Stimulated activated CD4-positive, alpha-beta T cell treated with anti-CD3 and anti-CD28 coated beads, Interleukin-15, amount 100 ng/mL, for 24 hours (primary cell): Measurements from ENCODE around the gene TST.

ENCODE experiments used
- DNase-seq: peaks from one replicate; pipeline ENCODE4 v3.0.0-alpha.2; 2020

TST gene

GRCh38 chr22:37032134-37032534 lies 12.9 kb upstream of the TST start:
- no peak for DNase-seq

DNA sequence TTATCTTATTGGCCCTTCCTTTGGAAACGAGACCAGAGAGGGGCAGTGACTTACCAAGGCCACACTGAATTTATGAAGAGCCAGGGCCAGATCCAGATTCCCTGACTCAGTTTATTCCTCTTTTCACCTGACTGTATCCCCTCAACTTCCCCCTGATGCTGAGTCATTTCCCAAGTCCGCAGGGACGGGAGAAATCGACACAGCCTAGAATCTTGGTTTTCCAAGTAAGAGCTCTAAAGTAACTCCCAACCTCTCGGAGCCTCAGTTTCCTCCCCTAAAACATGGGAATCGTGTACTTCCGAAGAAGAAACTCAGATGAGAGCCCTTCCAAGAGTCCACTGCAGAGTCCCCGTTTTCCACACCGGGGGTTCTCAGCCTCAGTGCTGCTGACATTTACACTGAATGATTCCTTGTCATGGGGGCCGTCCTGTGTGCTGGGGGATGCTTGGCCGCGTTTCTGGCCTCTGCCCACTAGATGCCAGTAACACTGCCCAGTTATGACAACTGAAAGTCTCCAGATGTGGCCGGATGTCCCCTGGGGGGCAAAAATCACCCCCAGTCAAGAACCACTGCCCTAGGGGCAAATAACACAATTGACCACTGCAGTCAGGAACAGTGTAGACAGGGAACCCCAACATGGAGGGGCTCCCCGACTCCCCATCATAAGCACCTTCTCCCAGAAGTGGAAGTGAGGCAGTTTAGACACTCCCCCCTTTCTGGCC lies 11.5 kb upstream of the TST start:
- no peak for DNase-seq

DNA sequence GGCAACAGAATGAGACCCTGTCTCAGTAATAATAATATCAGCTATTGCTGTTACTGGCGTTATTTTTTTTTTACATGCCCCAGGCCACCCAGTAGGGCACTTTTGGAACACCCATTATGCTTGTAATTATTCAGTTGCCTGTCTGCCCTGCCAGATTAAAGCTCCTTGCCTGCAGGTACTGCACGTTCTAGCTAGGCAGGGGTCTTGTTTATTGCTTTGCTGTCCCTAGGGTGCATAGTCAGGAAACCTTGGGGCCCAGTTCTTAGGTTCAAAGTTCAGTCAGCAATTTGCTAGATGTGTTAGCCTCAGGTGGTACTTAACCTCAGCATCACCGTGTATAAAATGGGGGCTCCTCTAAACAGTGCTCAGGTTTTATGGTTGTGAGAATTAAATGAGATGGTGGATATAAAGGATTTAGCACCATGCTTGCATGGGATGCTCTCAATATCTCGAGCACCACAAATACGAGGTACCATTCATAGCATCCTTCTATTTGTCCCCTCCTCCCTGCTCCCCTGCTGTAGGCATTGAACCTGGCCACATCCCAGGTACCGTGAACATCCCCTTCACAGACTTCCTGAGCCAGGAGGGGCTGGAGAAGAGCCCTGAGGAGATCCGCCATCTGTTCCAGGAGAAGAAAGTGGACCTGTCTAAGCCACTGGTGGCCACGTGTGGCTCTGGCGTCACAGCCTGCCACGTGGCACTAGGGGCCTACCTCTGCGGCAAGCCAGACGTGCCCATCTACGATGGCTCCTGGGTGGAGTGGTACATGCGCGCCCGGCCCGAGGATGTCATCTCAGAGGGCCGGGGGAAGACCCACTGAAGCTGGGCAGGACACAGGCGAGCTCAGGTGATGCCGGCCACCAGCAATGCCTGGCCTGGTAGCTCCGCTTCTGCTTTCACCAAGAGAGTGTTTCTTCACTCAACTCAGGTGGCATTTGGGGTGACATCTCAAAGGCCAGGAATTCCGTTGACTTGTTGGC lies 9.7 kb upstream of the TST start:
- DNase-seq: no peak

- no peak for DNase-seq
Observed at GRCh38 chr22:37027556-37027955, 8.3 kb upstream of the TST start.

GRCh38 chr22:37026325-37026724 lies 7.1 kb upstream of the TST start:
- DNase-seq: no peak

DNA sequence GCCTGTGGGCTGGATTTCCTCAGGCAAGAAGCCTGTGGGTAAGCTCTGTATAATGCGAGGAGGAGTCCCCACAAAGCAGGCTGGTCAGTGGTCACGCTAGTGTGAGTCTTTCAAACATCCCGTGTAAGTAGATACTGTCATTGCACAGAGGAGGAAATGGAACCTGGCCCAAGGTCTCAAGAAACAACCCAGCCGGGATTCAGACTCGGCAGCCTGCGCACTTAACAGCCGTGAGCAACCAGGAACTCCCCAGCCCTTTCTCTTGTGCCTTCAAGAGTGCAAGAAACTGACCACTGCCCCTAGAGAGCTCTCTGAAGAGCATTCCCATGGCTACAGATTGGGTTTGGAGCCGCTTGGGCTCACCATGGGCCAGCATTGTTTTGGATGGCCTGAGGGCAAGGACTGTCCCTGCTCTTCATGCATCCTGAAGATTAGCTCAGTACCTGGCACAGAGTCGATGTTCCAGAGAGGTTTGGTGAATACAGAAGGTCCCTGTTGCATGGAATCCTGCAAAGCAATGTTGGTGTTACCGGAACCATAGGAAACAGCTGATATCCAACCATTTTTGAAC lies 6.3 kb upstream of the TST start:
- no peak for DNase-seq

GRCh38 chr22:37024339-37025157 lies 5.3 kb upstream of the TST start:
- DNase-seq: no peak

DNA sequence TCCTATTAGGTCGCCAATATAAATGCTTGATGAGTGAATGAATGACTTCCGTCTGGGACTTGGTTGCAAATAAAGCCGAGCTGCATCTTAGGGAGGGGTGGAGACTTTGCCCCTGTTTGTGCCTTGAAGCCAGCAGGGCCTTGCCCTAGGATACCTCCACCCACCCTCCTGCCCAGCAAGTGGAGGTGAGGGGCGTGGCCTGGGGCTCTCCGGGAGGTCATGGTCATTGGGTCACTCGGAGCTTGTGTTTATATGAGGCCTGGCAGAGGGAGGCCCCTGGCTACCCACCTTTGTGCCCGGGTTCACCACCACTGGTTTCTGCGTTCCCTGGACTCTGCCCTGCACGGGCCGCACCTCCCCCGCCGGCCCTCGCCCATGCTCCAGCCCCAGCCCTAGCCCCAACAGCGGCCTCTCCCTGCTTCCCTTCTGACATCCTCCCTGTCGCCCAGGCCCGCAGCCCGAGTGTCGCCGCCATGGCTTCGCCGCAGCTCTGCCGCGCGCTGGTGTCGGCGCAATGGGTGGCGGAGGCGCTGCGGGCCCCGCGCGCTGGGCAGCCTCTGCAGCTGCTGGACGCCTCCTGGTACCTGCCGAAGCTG lies 4.6 kb upstream of the TST start:
- no peak for DNase-seq

DNA sequence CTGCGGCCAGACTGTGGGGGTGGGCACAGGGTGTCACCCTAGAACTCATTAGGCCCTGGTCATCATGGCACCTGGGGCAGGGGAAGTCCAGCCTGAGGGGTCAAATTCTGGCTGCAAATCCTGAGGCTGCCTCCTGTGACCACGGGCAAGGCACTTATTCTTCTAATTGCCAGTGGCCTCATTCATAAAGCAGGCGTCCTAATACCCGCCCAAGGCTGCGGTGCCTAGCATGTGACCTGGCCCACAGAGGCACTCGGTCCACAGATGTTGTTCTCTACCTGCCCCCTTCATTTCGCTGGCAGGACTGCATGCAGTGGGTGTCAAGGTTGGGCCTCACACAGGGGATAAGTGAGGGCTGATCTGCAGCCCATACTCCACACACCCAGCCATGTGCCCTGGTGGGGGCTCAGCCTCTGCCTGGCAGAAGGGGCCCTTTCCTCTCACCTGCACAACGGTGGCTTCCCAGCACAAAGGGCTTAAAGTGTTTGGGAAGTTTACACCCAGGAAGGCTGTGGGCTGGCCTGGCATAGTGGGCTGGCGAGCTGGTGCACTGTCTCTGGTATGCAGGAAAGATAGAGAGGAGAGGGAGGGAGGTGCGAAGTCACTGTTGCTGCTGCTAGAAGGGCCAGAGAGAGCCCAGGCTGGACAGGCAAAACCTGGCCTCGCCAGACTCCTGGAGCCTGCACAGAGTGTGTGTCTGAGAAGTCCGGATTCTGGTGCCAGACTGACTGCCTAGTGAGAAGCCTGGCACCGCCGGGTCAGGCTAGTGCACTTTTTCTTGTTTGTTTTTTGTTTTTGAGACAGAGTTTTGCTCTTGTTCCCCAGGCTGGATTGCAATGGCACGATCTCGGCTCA lies 3.5 kb upstream of the TST start:
- no peak for DNase-seq

DNA sequence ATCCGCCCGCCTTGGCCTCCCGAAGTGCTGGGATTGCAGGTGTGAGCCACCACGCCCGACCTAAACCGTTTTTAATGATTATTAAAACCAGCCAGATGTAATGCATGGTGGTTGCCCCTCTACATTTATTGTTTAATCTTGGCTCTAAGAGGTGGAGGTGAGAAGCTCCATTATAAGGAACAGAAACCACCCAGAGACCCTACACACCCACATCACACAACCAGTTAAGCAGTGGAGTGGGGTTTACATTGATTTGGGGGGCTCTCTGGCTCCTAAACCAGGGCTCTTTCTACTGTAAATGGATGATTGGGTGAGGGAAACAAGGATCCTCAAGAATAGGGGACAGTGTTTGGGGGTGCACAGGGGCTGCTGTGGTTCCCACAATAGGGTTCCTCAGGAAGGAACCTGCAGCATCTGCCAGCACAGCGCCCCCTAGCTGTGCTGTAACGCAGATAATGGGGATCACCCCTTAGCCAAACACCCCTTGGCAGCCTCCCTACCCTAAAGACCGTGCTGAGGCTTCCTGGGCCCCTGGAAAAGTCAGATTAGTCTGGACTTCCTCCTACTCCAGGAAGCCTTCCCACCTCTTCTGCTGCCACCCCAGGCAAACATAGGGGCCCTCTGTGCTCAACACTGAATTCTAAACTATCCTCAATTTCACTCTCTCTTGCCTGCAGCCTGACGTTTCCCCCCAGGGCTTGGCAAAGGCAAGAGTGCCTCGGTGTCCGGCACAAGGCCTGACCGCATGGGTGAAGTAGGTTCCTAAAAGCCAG lies 2.6 kb upstream of the TST start:
- DNase-seq: peak; percentile 74

DNA sequence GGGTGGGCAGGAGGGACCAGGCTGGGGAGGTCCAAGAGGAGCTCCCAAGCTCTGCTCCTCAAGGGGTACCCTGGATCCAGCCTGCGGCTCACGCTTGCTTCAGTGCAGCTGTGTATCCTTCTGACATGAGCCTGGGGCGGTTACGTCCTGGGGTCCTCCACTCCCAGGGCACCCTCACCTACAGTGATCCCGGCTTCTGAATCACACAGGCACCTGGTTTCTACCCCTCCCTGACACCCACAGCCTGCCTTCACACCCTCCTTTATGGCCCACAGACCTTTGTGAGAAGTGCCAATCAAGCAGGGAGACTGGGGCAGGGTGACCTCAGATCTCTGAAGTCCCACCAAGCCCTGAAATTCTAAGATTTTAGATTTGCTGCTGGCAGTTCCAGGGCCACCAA lies 1.8 kb upstream of the TST start:
- no peak for DNase-seq

DNA sequence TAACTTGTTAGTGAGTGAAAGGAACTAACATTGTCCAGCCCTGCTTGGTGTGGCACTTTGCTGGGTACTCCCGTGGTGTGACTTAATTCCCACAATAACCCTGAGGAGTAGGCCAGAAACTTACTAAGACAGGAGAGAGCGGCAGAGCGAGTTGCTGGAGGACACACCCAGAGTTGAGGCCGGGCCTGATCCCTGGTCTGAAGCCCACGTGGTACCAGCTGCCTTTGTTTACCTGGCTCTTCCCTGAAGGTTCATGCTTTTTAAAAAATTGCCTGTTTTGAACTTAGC lies 889 bp upstream of the TST start:
- peak; percentile 15 for DNase-seq

DNA sequence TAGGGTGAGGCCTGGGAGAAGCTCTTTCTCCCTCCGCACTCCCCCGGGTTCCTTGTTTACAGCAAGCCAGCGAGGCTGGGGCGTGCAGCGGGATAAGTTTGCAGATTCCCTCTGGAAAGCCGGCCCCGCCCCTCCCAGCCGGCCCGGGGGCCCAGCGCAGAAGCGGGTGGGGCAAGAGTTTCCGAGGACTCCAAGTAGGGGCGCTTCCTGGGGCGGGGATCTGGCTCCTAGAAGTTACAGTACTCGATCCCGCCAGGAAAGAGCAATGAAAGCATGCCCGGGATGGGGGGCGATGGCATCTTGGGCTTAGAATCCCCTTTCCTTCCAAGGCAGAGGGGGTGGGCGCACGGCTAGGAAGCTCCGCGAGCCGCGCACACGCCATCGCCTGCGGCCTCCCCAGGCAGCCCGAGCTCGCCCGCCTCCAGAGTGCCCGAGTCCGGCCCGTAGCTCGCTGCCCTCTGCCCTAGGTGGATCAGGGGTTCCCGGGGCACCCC lies 385 bp downstream of the TST start:
- DNase-seq: no peak

DNA sequence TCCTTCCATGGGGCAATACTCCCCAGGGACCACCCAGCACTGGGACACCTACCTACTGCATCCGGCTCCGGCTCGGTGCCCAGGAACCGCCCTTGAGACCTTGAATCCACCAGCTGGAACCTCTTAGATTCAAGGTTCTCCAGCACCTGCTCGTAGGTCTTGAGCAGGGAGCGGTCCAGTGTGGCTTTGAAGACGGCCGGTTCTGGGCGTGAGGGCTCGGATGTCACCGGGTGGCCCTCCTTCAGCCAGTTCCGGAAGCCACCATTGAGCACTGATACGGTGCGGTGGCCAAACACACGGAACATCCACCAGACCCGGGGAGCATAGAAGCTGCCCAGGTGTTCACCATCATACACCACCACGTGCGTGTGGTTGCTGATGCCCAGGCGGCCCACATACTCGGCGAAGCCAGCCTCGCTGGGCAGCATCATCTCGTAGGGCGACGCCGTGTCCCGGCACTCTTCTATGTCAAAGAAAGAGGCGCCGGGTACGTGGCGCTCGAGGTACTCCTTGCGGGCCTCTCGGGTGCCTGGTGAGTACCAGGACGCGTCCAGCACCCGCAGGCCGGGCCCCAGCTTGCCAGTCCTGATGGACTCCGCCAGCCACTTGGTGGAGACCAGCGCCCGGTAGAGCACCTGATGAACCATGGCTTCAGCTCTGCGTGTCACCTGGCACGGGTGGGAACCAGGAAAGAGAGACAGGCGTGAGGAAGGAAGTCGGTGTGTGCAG lies 997 bp downstream of the TST start:
- DNase-seq: no peak

- DNase-seq: no peak
Observed at GRCh38 chr22:37017356-37017755, 1.9 kb downstream of the TST start.

DNA sequence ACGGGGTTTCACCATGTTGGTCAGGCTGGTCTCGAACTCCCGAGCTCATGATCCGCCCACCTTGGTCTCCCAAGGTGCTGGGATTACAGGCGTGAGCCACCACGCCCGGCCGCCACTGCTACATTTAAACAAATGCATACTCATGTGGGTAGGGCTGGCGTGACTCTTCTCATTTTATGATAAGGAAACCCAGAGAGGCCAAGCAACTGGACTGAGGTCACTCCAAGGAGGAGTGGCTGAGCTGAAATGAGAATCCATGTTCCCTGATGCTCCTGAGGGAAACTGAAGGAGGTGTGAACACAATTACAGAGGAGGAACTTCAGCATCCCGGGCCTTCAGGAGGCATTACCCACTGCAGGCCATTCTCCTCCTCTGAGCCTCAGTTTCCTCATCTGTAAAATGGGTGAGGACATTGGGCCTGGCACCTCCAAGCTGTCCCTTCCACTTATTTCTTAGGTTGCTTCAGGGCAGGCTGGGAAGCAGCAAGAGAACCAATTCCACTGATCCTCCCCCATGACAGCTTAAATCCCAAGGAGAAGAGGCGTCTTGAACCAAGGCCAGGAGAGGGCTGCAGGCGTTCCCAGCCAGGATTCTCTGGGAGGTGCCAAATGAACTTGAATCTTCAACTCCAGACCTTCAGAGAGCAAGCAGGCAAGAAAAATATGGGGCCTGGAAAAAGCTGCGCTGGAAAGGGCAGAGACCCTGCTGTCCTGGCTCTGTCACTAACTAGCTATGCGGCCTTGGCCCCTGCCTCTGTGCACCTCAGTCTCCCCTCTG lies 2.9 kb downstream of the TST start:
- no peak for DNase-seq

DNA sequence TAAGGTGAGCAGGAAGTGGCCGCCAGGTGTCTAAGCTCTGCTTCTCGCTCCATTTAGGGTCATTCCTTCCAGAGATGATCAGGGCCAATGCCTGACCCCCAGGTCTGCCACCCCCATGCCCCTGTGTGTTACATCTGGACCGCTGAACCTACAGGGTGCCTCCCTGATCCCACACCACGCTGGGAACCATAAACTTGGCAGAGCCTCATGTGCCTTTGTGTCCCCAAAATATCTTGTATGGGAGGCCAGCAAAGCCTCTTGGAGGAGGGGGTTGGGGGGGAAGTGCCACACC lies 3.7 kb downstream of the TST start:
- DNase-seq: no peak

DNA sequence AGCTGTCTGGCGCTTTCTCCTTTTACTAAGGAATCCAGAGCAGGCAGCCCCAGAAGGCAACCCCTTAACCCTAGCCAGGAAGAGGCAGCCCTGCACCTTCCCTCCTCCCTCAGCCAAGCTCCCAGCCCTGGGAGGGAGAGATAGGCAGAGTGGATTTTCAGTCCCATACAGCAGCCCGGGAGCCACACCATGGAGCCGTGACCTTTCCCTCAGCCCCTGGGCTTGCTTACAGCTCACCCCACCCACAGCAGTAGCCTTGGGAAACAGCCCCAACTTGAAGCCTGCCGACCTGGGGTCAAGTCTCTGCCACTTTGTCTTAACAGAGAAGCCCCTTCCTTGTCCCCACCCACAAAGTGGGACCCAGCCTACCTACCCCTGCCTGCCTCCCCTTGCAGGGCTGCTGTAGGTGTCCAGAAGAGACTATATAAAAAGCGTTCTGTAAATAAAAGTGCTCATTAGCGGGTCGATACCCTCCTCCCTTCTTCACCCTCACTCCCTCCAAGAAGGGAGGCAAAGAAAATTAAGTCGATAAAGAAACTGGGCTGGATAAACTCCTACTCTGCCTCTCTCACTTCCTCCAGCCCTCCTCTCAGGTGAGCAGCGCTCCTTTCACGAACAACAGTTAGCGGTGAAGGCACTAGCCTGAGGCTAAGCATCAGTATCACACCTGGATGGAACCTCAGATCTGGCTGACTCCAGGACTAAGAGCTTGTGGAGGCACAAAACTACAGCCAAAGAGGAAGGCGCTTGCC lies 4.2 kb downstream of the TST start:
- no peak for DNase-seq

GRCh38 chr22:37014415-37014806 lies 4.8 kb downstream of the TST start:
- DNase-seq: no peak
